Measurements from ENCODE around the gene UNC13C.

Gene UNC13C

DNA sequence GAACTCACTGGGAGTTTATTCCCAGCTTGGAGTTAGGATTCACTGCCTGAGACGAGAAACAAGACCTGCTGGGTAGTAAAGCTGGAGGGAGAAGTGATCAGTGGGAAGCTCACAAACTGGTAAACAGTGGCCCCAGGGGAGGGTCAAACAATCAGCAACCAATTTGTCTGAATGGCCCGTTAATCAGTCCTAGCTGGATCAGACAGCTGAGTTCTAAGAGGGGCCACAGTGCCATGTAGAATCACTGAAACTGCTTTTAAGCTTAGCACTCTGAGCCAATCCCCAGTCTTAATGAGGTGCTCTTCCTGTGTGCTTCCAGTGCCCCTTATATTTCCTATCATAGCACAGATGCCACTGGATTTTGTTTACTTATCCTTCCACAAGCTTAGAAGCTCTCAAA is 626.8 kb downstream of the UNC13C start:
- DNase-seq (ENCODE audit: low read depth): no peak
- no peak overlapping the region for H3K4me3 ChIP-seq (ENCODE audit: low read length)
- TF ChIP-seq, protein P1, sequence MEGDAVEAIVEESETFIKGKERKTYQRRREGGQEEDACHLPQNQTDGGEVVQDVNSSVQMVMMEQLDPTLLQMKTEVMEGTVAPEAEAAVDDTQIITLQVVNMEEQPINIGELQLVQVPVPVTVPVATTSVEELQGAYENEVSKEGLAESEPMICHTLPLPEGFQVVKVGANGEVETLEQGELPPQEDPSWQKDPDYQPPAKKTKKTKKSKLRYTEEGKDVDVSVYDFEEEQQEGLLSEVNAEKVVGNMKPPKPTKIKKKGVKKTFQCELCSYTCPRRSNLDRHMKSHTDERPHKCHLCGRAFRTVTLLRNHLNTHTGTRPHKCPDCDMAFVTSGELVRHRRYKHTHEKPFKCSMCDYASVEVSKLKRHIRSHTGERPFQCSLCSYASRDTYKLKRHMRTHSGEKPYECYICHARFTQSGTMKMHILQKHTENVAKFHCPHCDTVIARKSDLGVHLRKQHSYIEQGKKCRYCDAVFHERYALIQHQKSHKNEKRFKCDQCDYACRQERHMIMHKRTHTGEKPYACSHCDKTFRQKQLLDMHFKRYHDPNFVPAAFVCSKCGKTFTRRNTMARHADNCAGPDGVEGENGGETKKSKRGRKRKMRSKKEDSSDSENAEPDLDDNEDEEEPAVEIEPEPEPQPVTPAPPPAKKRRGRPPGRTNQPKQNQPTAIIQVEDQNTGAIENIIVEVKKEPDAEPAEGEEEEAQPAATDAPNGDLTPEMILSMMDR (conservative IDR thresholded peaks at IDR 0.05; ENCODE audit: low read length): no peak

DNA sequence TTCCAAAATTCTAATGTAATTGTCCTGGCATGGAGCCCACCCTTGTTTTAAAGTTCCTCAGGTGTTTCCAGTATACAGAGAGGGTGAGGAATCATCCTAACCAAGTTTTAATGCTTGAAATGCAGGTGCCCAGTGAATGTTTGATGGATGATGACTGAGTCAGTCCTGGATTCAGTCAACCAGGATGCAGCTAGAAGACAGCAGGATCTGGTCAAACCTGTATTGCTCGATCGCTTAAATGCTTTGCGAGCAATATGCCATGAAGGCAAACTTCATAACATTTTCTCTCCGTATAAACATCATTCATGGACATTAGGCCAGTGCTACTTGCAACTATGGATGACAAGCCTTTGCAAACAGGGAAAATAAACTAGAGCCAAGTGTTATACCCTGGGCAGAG is 627.3 kb downstream of the UNC13C start:
- TF ChIP-seq, protein P1 (conservative IDR thresholded peaks at IDR 0.05; ENCODE audit: low read length): no peak
- no peak for DNase-seq (ENCODE audit: low read depth)
- no peak overlapping the region for H3K4me3 ChIP-seq (ENCODE audit: low read length)

DNA sequence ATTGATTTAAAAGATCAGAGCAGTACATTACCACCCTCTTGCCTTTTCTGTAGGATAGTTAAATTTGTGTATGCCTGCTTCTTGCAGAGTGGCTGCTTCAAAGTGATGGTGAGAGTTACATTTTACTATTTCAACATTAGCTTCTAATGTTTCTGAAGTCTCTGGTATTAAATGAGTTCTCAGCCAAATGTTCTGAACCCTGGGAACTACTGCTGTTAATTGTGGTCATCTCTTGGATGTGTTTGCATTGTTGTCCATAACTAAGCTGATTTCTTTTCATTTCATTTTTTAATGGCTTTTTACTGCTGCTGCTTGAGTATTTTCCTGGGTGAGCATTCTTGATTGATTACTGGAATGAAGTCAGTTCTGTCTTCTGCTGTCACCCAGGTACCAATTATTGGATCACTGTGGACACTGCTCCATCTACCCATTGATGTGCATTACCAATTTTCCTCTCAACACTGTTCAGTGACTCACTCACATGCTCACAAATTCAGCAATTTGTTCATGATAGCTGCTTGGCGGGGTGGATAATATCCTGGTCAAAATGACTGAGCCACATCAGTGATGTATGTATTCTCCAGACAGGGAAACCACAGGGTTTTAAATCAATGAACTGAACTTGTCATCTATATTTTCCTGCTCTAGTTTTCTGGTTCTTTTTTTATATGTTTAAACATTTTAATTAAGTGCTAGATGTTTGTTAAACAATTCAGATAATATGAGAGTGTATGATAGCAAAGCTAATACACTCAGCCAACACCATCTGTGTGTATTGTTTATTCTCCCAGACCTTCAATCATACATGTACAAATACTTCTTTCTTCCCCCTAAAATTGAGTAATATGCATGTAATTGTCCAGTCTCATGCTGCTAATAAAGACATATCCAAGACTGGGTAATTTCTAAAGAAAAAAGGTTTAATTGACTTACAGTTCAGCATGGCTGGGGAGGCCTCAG is 630.9 kb downstream of the UNC13C start:
- TF ChIP-seq, protein P1 (conservative IDR thresholded peaks at IDR 0.05; ENCODE audit: low read length): no peak
- DNase-seq (ENCODE audit: low read depth): no peak
- no peak overlapping the region for H3K4me3 ChIP-seq (ENCODE audit: low read length)

GRCh38 chr15:54618120-54618519 is 639.9 kb downstream of the UNC13C start:
- TF ChIP-seq, protein P1 (conservative IDR thresholded peaks at IDR 0.05; ENCODE audit: low read length): no peak
- no peak overlapping the region for H3K4me3 ChIP-seq (ENCODE audit: low read length)
- no peak for DNase-seq (ENCODE audit: low read depth)

DNA sequence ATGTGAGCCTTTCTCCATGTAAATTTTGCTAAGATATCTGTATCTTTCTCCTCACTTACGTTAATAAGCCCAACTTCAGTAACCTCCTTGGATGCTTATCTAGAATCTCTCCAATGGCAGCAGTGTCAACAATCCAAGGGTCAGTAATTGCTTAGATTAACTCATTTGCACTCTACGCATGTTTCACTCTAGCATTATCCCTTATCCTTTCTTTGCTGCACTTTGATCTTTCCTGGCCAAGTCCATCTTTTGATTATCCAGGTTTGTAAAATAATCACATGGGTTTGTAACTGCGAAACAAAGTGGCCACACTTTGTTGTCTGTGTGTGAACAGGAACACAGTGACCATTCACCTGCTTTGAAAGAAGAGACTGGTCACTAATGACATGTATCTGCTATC is 640.9 kb downstream of the UNC13C start:
- DNase-seq (ENCODE audit: low read depth): no peak
- TF ChIP-seq, protein P1 (conservative IDR thresholded peaks at IDR 0.05; ENCODE audit: low read length): no peak
- no peak overlapping the region for H3K4me3 ChIP-seq (ENCODE audit: low read length)

DNA sequence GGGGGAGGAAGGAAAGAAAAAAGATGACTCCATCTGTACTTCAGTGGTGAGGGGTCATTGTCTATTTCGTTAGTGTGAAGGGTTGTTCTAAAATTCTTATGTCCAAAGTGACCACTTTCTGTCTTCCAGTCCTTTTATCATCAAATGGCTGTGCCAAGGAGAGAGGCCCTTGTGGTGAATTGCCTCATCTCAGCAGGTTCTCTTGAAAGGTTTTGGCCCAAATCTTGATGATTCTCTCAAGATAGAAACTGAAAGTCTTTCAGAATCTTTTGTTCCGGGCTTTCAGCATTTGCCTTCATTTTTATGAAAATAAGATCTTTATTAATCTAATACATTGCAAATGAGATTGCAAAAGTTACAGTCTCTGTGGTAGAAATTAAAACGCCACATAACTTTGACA is 642.7 kb downstream of the UNC13C start:
- no peak overlapping the region for H3K4me3 ChIP-seq (ENCODE audit: low read length)
- no peak for DNase-seq (ENCODE audit: low read depth)
- TF ChIP-seq, protein P1 (conservative IDR thresholded peaks at IDR 0.05; ENCODE audit: low read length): no peak

GRCh38 chr15:54636147-54636546 is 657.9 kb downstream of the UNC13C start:
- TF ChIP-seq, protein P1 (conservative IDR thresholded peaks at IDR 0.05; ENCODE audit: low read length): no peak
- no peak for DNase-seq (ENCODE audit: low read depth)
- no peak overlapping the region for H3K4me3 ChIP-seq (ENCODE audit: low read length)
